Large intestine (tissue), 3 donors: Measurements from ENCODE around the gene HCRTR1. TPM values are rescaled to one million over a fixed set of nuclear protein-coding genes. Genes with fewer than 3 reads are reported as not detected.

Experiments
- DNase-seq, 2 donors: peaks; one replicate each; pipeline versions ENCODE4 v3.0.0 to v3.0.0-alpha.2; 2013
- H3K27ac ChIP-seq: one replicate; pipeline ENCODE4 v1.5.1; 2013; ENCODE audit warnings: low read length
- H3K27me3 ChIP-seq: 2 replicates; pipeline ENCODE4 v1.6.1; 2013; ENCODE audit warnings: low read length; ENCODE audit not compliant: control insufficient read depth, insufficient read depth
- H3K36me3 ChIP-seq: 2 replicates; pipeline ENCODE4 v1.6.1; 2013; ENCODE audit warnings: low read length; ENCODE audit not compliant: control insufficient read depth, insufficient read depth
- H3K4me1 ChIP-seq: one replicate; pipeline ENCODE4 v1.6.1; 2013; ENCODE audit warnings: low read length; ENCODE audit not compliant: control insufficient read depth, insufficient read depth
- H3K4me3 ChIP-seq: one replicate; pipeline ENCODE4 v1.5.1; 2013; ENCODE audit warnings: low read length
- H3K9me3 ChIP-seq: one replicate; pipeline ENCODE4 v1.6.1; 2013; ENCODE audit warnings: mild to moderate bottlenecking, low read depth, low read length, moderate library complexity; ENCODE audit not compliant: control insufficient read depth
- WGBS: methylation state at CpG from one replicate; pipeline ENCODE4 v1.1.5; 2013; ENCODE audit warnings: low lambda C conversion rate; ENCODE audit not compliant: insufficient coverage; 5-methylcytosine and 5-hydroxymethylcytosine counted together
- polyA plus RNA-seq: library from polyadenylated mRNA; unstranded; fragments of 120-200 nt; gene quantifications from one replicate; pipeline ENCODE4 v1.2.1, GENCODE V29; 2013

Gene HCRTR1
- polyA plus RNA-seq, 1 donor = 0.81 TPM

GRCh38 chr1:31621847-31622730, 4.6 kb downstream of the HCRTR1 start:
- H3K27ac ChIP-seq = no peak overlapping the region
- no peak overlapping the region for H3K4me3 ChIP-seq
- H3K9me3 ChIP-seq = no peaks in the 10 kb centered on the region
- H3K4me1 ChIP-seq = peaks cover 6% of the 10 kb centered on the region
- H3K27me3 ChIP-seq = peaks cover 16% of the 10 kb centered on the region
- 100% methylated on average over 2 of the region's 15 CpGs for WGBS
- no peak for DNase-seq
- peaks cover 7% of the 10 kb centered on the region for H3K36me3 ChIP-seq

- Histone ChIP-seq H3K27ac (no peak overlapping the region), H3K27me3 (peaks cover 7% of the 10 kb centered on the region), H3K4me1 (no peaks in the 10 kb centered on the region), H3K36me3 (peaks cover 18% of the 10 kb centered on the region), H3K9me3 (no peaks in the 10 kb centered on the region), H3K4me3 (no peak overlapping the region)
- no peak for DNase-seq
- WGBS = no CpG with 5 or more reads among the region's 12 CpGs
Observed at GRCh38 chr1:31623365-31623764, 5.9 kb downstream of the HCRTR1 start.

GRCh38 chr1:31624309-31624708, 6.8 kb downstream of the HCRTR1 start:
- no peak overlapping the region for H3K27ac ChIP-seq
- no peak for DNase-seq
- no CpG with 5 or more reads among the region's 5 CpGs for WGBS
- H3K4me1 ChIP-seq = no peaks in the 10 kb centered on the region
- peaks cover under 1% of the 10 kb centered on the region for H3K27me3 ChIP-seq
- H3K9me3 ChIP-seq = no peaks in the 10 kb centered on the region
- H3K4me3 ChIP-seq = no peak overlapping the region
- peaks cover 28% of the 10 kb centered on the region for H3K36me3 ChIP-seq

- Histone ChIP-seq H3K27ac (no peak overlapping the region), H3K9me3 (no peaks in the 10 kb centered on the region), H3K36me3 (peaks cover 34% of the 10 kb centered on the region), H3K27me3 (no peaks in the 10 kb centered on the region), H3K4me3 (no peak overlapping the region), H3K4me1 (no peaks in the 10 kb centered on the region)
- no CpG with 5 or more reads among the region's 16 CpGs for WGBS
- no peak for DNase-seq
Observed at GRCh38 chr1:31624731-31625514, 7.4 kb downstream of the HCRTR1 start.

GRCh38 chr1:31625561-31626222, 8.2 kb downstream of the HCRTR1 start:
- H3K9me3 ChIP-seq = no peaks in the 10 kb centered on the region
- WGBS = no CpG with 5 or more reads among the region's 4 CpGs
- no peak overlapping the region for H3K27ac ChIP-seq
- H3K27me3 ChIP-seq = no peaks in the 10 kb centered on the region
- no peaks in the 10 kb centered on the region for H3K4me1 ChIP-seq
- peaks cover 41% of the 10 kb centered on the region for H3K36me3 ChIP-seq
- no peak for DNase-seq
- H3K4me3 ChIP-seq = no peak overlapping the region

- no peaks in the 10 kb centered on the region for H3K27me3 ChIP-seq
- H3K9me3 ChIP-seq = no peaks in the 10 kb centered on the region
- no peaks in the 10 kb centered on the region for H3K4me1 ChIP-seq
- no CpG with 5 or more reads among the region's 23 CpGs for WGBS
- no peak overlapping the region for H3K27ac ChIP-seq
- DNase-seq = no peak
- peaks cover 49% of the 10 kb centered on the region for H3K36me3 ChIP-seq
- H3K4me3 ChIP-seq = no peak overlapping the region
Observed at GRCh38 chr1:31626223-31627207, 9.0 kb downstream of the HCRTR1 start.

- DNase-seq = no peak
- no CpG with 5 or more reads among the region's 13 CpGs for WGBS
Observed at GRCh38 chr1:31627301-31627929, 9.9 kb downstream of the HCRTR1 start.

GRCh38 chr1:31627930-31628559, 10.6 kb downstream of the HCRTR1 start:
- Histone ChIP-seq H3K4me3 (no peak overlapping the region), H3K27me3 (no peaks in the 10 kb centered on the region), H3K4me1 (no peaks in the 10 kb centered on the region), H3K27ac (no peak overlapping the region), H3K9me3 (no peaks in the 10 kb centered on the region), H3K36me3 (peaks cover 65% of the 10 kb centered on the region)
- no CpG with 5 or more reads among the region's 11 CpGs for WGBS
- no peak for DNase-seq

More at GRCh38 chr1:31627301-31627929, 9.9 kb downstream of the HCRTR1 start:
- no peaks in the 10 kb centered on the region for H3K4me1 ChIP-seq
- H3K4me3 ChIP-seq = no peak overlapping the region
- no peak overlapping the region for H3K27ac ChIP-seq
- H3K36me3 ChIP-seq = peaks cover 58% of the 10 kb centered on the region
- H3K9me3 ChIP-seq = no peaks in the 10 kb centered on the region
- no peaks in the 10 kb centered on the region for H3K27me3 ChIP-seq

- DNase-seq = no peak
- H3K4me1 ChIP-seq = no peaks in the 10 kb centered on the region
- H3K27me3 ChIP-seq = no peaks in the 10 kb centered on the region
- H3K27ac ChIP-seq = no peak overlapping the region
- 83% methylated on average over 1 of the region's 6 CpGs for WGBS
- no peaks in the 10 kb centered on the region for H3K9me3 ChIP-seq
- peaks cover 71% of the 10 kb centered on the region for H3K36me3 ChIP-seq
- no peak overlapping the region for H3K4me3 ChIP-seq
Observed at GRCh38 chr1:31628931-31629556, 11.6 kb downstream of the HCRTR1 start.
